Loucy (cell line): ENCODE results near the gene ABCA1.

Source experiments
- CTCF ChIP-seq: fragments of 200-600 bp; sonication (generic); conservative IDR thresholded peaks from 2 replicates; pipeline ENCODE4 v1.5.1; 2014; ENCODE audit warnings: mild to moderate bottlenecking, antibody characterized with exemption, low read length
- EZH2phosphoT487 ChIP-seq: fragments of 200-600 bp; IDR thresholded peaks from 2 replicates; pipeline ENCODE4 v1.6.1; 2018; ENCODE audit warnings: antibody characterized with exemption, mild to moderate bottlenecking, moderate library complexity, borderline replicate concordance

GRCh38 chr9:104977168-104977567, 49.2 kb upstream of the ABCA1 start:
- TF ChIP-seq CTCF (no peak), EZH2phosphoT487 (no peak)
